Measurements from ENCODE around the gene GPR160. TPM values are rescaled to one million over a fixed set of nuclear protein-coding genes. Genes with fewer than 3 reads are reported as not detected.

GPR160 gene
- total and polyA plus RNA-seq, 9 of the 15 experiments (the other 6 are each of a cell fraction or from before 2014, with no cell fraction given), result 1.3 to 10.5 (median 8.3) TPM

DNA sequence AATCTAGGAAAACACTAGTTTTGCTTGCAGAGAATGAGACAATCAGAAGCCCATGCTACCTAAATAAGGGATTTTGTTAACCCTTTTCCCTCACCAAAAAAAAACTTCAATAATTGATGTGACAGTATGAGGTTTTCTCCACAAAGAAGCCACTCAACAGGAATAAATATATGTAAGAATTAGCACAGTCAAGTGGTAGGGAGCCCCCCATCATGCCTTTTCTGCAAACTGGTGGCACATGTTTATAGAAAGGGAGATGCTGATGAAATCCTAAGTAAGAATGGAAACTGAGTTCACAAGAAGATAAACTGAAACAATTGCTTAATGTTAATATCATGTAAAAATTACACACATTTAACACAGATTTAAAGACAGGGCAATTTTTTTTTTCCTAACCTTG lies 92.7 kb downstream of the GPR160 start (continued):
- TF ChIP-seq DMBX1 (CRISPR knock-in tag; IDR thresholded peaks at IDR 0.05; ENCODE audit: borderline replicate concordance) (peak; percentile 78; the same call in 1 of the 2 replicates), RHOXF2B (CRISPR knock-in tag; conservative IDR thresholded peaks at IDR 0.05) (no peak), GATAD2B (IDR thresholded peaks at IDR 0.05; ENCODE audit: borderline replicate concordance) (no peak), MYC (IDR thresholded peaks at IDR 0.05; ENCODE audit: low read depth, low read length) (peak; percentile 79), MYC (CRISPR knock-in tag; IDR thresholded peaks at IDR 0.05; ENCODE audit: borderline replicate concordance, low read depth) (no peak), PHF20 (IDR thresholded peaks at IDR 0.05; ENCODE audit: partially characterized antibody) (no peak), ZNF143 (CRISPR knock-in tag; IDR thresholded peaks at IDR 0.05) (no peak), HNRNPUL1 (IDR thresholded peaks at IDR 0.05; ENCODE audit: low read length) (no peak), RB1 (IDR thresholded peaks at IDR 0.05; ENCODE audit: low read depth) (no peak), ELF4 (CRISPR knock-in tag; IDR thresholded peaks at IDR 0.05) (no peak), ZNF175 (CRISPR knock-in tag; IDR thresholded peaks at IDR 0.05; ENCODE audit: low read depth) (peak; percentile 74; the same call in 1 of the 2 replicates), MECOM (CRISPR knock-in tag; IDR thresholded peaks at IDR 0.05) (peak; percentile 53; the same call in 1 of the 2 replicates), HSF4 (CRISPR knock-in tag; IDR thresholded peaks at IDR 0.05; ENCODE audit: borderline replicate concordance) (no peak; the same call in 1 of the 2 replicates), GATAD2A (IDR thresholded peaks at IDR 0.05) (no peak), ZNF311 (CRISPR knock-in tag; IDR thresholded peaks at IDR 0.05) (no peak), CXXC5 (CRISPR knock-in tag; IDR thresholded peaks at IDR 0.05) (peak; percentile 62), FOXK1 (CRISPR knock-in tag; IDR thresholded peaks at IDR 0.05; ENCODE audit: borderline replicate concordance) (no peak), ZNF239 (CRISPR knock-in tag; IDR thresholded peaks at IDR 0.05) (no peak), TEAD4 (IDR thresholded peaks at IDR 0.05; ENCODE audit: low read length) (no peak), TEAD4 (CRISPR knock-in tag; IDR thresholded peaks at IDR 0.05; ENCODE audit: borderline replicate concordance) (no peak)
- TF ChIP-seq, protein P1, sequence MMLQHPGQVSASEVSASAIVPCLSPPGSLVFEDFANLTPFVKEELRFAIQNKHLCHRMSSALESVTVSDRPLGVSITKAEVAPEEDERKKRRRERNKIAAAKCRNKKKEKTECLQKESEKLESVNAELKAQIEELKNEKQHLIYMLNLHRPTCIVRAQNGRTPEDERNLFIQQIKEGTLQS (IDR thresholded peaks at IDR 0.05), result peak; percentile 26; the same call in 1 of the 2 replicates
- TF ChIP-seq, protein P1 (CRISPR knock-in tag; conservative IDR thresholded peaks at IDR 0.05), result no peak
- TF ChIP-seq, protein P2, sequence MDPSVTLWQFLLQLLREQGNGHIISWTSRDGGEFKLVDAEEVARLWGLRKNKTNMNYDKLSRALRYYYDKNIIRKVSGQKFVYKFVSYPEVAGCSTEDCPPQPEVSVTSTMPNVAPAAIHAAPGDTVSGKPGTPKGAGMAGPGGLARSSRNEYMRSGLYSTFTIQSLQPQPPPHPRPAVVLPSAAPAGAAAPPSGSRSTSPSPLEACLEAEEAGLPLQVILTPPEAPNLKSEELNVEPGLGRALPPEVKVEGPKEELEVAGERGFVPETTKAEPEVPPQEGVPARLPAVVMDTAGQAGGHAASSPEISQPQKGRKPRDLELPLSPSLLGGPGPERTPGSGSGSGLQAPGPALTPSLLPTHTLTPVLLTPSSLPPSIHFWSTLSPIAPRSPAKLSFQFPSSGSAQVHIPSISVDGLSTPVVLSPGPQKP (CRISPR knock-in tag; IDR thresholded peaks at IDR 0.05), result no peak
- TF ChIP-seq, protein P3, sequence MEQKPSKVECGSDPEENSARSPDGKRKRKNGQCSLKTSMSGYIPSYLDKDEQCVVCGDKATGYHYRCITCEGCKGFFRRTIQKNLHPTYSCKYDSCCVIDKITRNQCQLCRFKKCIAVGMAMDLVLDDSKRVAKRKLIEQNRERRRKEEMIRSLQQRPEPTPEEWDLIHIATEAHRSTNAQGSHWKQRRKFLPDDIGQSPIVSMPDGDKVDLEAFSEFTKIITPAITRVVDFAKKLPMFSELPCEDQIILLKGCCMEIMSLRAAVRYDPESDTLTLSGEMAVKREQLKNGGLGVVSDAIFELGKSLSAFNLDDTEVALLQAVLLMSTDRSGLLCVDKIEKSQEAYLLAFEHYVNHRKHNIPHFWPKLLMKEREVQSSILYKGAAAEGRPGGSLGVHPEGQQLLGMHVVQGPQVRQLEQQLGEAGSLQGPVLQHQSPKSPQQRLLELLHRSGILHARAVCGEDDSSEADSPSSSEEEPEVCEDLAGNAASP (IDR thresholded peaks at IDR 0.05), result no peak
- TF ChIP-seq, protein P4, sequence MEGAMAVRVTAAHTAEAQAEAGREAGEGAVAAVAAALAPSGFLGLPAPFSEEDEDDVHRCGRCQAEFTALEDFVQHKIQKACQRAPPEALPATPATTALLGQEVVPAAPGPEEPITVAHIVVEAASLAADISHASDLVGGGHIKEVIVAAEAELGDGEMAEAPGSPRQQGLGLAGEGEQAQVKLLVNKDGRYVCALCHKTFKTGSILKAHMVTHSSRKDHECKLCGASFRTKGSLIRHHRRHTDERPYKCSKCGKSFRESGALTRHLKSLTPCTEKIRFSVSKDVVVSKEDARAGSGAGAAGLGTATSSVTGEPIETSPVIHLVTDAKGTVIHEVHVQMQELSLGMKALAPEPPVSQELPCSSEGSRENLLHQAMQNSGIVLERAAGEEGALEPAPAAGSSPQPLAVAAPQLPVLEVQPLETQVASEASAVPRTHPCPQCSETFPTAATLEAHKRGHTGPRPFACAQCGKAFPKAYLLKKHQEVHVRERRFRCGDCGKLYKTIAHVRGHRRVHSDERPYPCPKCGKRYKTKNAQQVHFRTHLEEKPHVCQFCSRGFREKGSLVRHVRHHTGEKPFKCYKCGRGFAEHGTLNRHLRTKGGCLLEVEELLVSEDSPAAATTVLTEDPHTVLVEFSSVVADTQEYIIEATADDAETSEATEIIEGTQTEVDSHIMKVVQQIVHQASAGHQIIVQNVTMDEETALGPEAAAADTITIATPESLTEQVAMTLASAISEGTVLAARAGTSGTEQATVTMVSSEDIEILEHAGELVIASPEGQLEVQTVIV (CRISPR knock-in tag; IDR thresholded peaks at IDR 0.05; ENCODE audit: borderline replicate concordance), result no peak

Measured in K562 (cell line).